Left hindlimb (tissue), 1 donor: ENCODE data around the gene BAIAP2L2.

Experiments
- DNase-seq: peaks from one replicate; pipeline ENCODE4 v3.0.0-alpha.2; 2018

BAIAP2L2 gene

GRCh38 chr22:38036392-38037062 is 74.0 kb downstream of the BAIAP2L2 start:
- DNase-seq = peak; percentile 18

- DNase-seq = no peak
Observed at GRCh38 chr22:38035530-38035885, 75.0 kb downstream of the BAIAP2L2 start.
